Activated naive CD8-positive, alpha-beta T cell treated with anti-CD3 and anti-CD28 coated beads, Interleukin-2, amount 10 ng/mL, durations not matched to agents 7 days and 5 days (primary cell): ENCODE data around the gene PRLHR. TPM values are rescaled to one million over a fixed set of nuclear protein-coding genes. Genes with fewer than 3 reads are reported as not detected.

ENCODE experiments used
- ATAC-seq: fragments of 150-1000 bp; cut with Tn5 transposase; one replicate; pipeline ENCODE4 v1.10.0; 2021; ENCODE audit warnings: low read depth, moderate library complexity
- POLR2A ChIA-PET: fragments of 350-600 bp; sonication (Branson Sonifier 250); formaldehyde crosslinking; loops from one replicate; lab custom pipeline; 2021; ENCODE audit warnings: antibody characterized with exemption; lab: Charles Lee
- DNase-seq: peaks from one replicate; pipeline ENCODE4 v3.0.0; 2021
- H3K27ac Mint-ChIP-seq: one replicate; pipeline ENCODE4 v1.8.0; 2022; ENCODE audit warnings: mild to moderate bottlenecking, mixed read lengths
- H3K27me3 Mint-ChIP-seq: one replicate; pipeline ENCODE4 v1.8.0; 2022; ENCODE audit warnings: mild to moderate bottlenecking, moderate library complexity, mixed read lengths
- H3K36me3 Mint-ChIP-seq: one replicate; pipeline ENCODE4 v1.8.0; 2021; ENCODE audit warnings: mild to moderate bottlenecking, mixed read lengths
- H3K4me1 Mint-ChIP-seq: one replicate; pipeline ENCODE4 v1.8.0; 2021; ENCODE audit warnings: mixed read lengths
- H3K4me3 Mint-ChIP-seq: one replicate; pipeline ENCODE4 v1.8.0; 2022; ENCODE audit warnings: mild to moderate bottlenecking, moderate library complexity, mixed read lengths
- H3K9me3 Mint-ChIP-seq: one replicate; pipeline ENCODE4 v1.8.0; 2021; ENCODE audit warnings: mixed read lengths
- total RNA-seq, 2 experiments: library from RNA; stranded (reverse); gene quantifications; one replicate each; pipeline ENCODE4 v1.2.3, GENCODE V29; 2021

The PRLHR gene
- total RNA-seq, 2 experiments from 2014 or later: not detected

- POLR2A ChIA-PET: no interaction called here
- Mint-ChIP-seq H3K4me1 (no peaks in the 10 kb centered on the region), H3K9me3 (peaks cover 5% of the 10 kb centered on the region), H3K36me3 (no peaks in the 10 kb centered on the region), H3K27me3 (peaks cover 3% of the 10 kb centered on the region), H3K27ac (no peak overlapping the region), H3K4me3 (no peak overlapping the region)
- DNase-seq (no peak), ATAC-seq (no peak)
Measured at GRCh38 chr10:118607768-118608354, 12.4 kb upstream of the PRLHR start.

- POLR2A ChIA-PET: no interaction called here
- Mint-ChIP-seq H3K4me3 (no peak overlapping the region), H3K36me3 (no peaks in the 10 kb centered on the region), H3K27me3 (peaks cover 3% of the 10 kb centered on the region), H3K9me3 (peaks cover 5% of the 10 kb centered on the region), H3K4me1 (no peaks in the 10 kb centered on the region), H3K27ac (no peak overlapping the region)
- DNase-seq (no peak), ATAC-seq (no peak)
Measured at GRCh38 chr10:118605694-118606093, 10.2 kb upstream of the PRLHR start.

GRCh38 chr10:118596426-118597124, 1.1 kb upstream of the PRLHR start:
- Mint-ChIP-seq H3K4me3 (no peak overlapping the region), H3K4me1 (peaks cover 6% of the 10 kb centered on the region), H3K36me3 (peaks cover 3% of the 10 kb centered on the region), H3K27ac (no peak overlapping the region), H3K27me3 (peaks cover 57% of the 10 kb centered on the region), H3K9me3 (no peaks in the 10 kb centered on the region)
- no peak for DNase-seq
- ATAC-seq: no peak
- POLR2A ChIA-PET: no interaction called here

- no peak overlapping the region for H3K4me3 Mint-ChIP-seq
- H3K27ac Mint-ChIP-seq: no peak overlapping the region
- H3K4me1 Mint-ChIP-seq: peaks cover 6% of the 10 kb centered on the region
- ATAC-seq: no peak
- no peaks in the 10 kb centered on the region for H3K9me3 Mint-ChIP-seq
- peaks cover 3% of the 10 kb centered on the region for H3K36me3 Mint-ChIP-seq
- no peak for DNase-seq
- H3K27me3 Mint-ChIP-seq: peaks cover 63% of the 10 kb centered on the region
- POLR2A ChIA-PET: no interaction called here
Measured at GRCh38 chr10:118595064-118595420, 406 bp downstream of the PRLHR start.

- peak; percentile 63 for ATAC-seq
- peaks cover 3% of the 10 kb centered on the region for H3K36me3 Mint-ChIP-seq
- no peak overlapping the region for H3K4me3 Mint-ChIP-seq
- H3K4me1 Mint-ChIP-seq: peaks cover 6% of the 10 kb centered on the region
- POLR2A ChIA-PET: no interaction called here
- no peaks in the 10 kb centered on the region for H3K9me3 Mint-ChIP-seq
- H3K27ac Mint-ChIP-seq: no peak overlapping the region
- DNase-seq: peak; percentile 61
- peaks cover 64% of the 10 kb centered on the region for H3K27me3 Mint-ChIP-seq
Measured at GRCh38 chr10:118594392-118595063, 920 bp downstream of the PRLHR start.

GRCh38 chr10:118592675-118593330, 2.6 kb downstream of the PRLHR start:
- POLR2A ChIA-PET: no interaction called here
- no peak for DNase-seq
- Mint-ChIP-seq H3K36me3 (peaks cover 3% of the 10 kb centered on the region), H3K4me1 (peaks cover 6% of the 10 kb centered on the region), H3K4me3 (no peak overlapping the region), H3K27me3 (peaks cover 58% of the 10 kb centered on the region), H3K9me3 (no peaks in the 10 kb centered on the region), H3K27ac (no peak overlapping the region)
- ATAC-seq: no peak

- H3K27ac Mint-ChIP-seq: no peak overlapping the region
- peaks cover 3% of the 10 kb centered on the region for H3K36me3 Mint-ChIP-seq
- ATAC-seq (no peak), DNase-seq (no peak)
- peaks cover 3% of the 10 kb centered on the region for H3K4me1 Mint-ChIP-seq
- H3K4me3 Mint-ChIP-seq: no peak overlapping the region
- H3K27me3 Mint-ChIP-seq: peaks cover 34% of the 10 kb centered on the region
- no peaks in the 10 kb centered on the region for H3K9me3 Mint-ChIP-seq
- POLR2A ChIA-PET: no interaction called here
Measured at GRCh38 chr10:118590334-118590733, 5.1 kb downstream of the PRLHR start.

- Mint-ChIP-seq H3K36me3 (no peaks in the 10 kb centered on the region), H3K9me3 (no peaks in the 10 kb centered on the region), H3K27ac (no peak overlapping the region), H3K4me1 (no peaks in the 10 kb centered on the region), H3K27me3 (peaks cover 14% of the 10 kb centered on the region), H3K4me3 (no peak overlapping the region)
- DNase-seq (no peak), ATAC-seq (no peak)
- POLR2A ChIA-PET: no interaction called here
Measured at GRCh38 chr10:118587881-118588651, 7.4 kb downstream of the PRLHR start.

GRCh38 chr10:118586911-118587310, 8.5 kb downstream of the PRLHR start:
- Mint-ChIP-seq H3K4me3 (no peak overlapping the region), H3K27ac (no peak overlapping the region), H3K27me3 (peaks cover 10% of the 10 kb centered on the region), H3K9me3 (no peaks in the 10 kb centered on the region), H3K36me3 (no peaks in the 10 kb centered on the region), H3K4me1 (no peaks in the 10 kb centered on the region)
- no peak for DNase-seq
- POLR2A ChIA-PET: no interaction called here
- no peak for ATAC-seq

GRCh38 chr10:118585794-118586193, 9.7 kb downstream of the PRLHR start:
- DNase-seq (no peak), ATAC-seq (no peak)
- peaks cover 4% of the 10 kb centered on the region for H3K27me3 Mint-ChIP-seq
- H3K4me3 Mint-ChIP-seq: no peak overlapping the region
- POLR2A ChIA-PET: no interaction called here
- no peaks in the 10 kb centered on the region for H3K9me3 Mint-ChIP-seq
- no peaks in the 10 kb centered on the region for H3K36me3 Mint-ChIP-seq
- no peak overlapping the region for H3K27ac Mint-ChIP-seq
- H3K4me1 Mint-ChIP-seq: no peaks in the 10 kb centered on the region

- POLR2A ChIA-PET: no interaction called here
- no peak for ATAC-seq
- no peaks in the 10 kb centered on the region for H3K36me3 Mint-ChIP-seq
Measured at GRCh38 chr10:118585234-118585633, 10.2 kb downstream of the PRLHR start.

GRCh38 chr10:118584181-118584954, 11.1 kb downstream of the PRLHR start:
- POLR2A ChIA-PET: no interaction called here
- Mint-ChIP-seq H3K4me1 (no peaks in the 10 kb centered on the region), H3K4me3 (no peak overlapping the region), H3K36me3 (no peaks in the 10 kb centered on the region), H3K27me3 (no peaks in the 10 kb centered on the region), H3K27ac (no peak overlapping the region), H3K9me3 (no peaks in the 10 kb centered on the region)
- no peak for DNase-seq
- no peak for ATAC-seq

More at GRCh38 chr10:118585234-118585633, 10.2 kb downstream of the PRLHR start:
- Mint-ChIP-seq H3K27ac (no peak overlapping the region), H3K4me3 (no peak overlapping the region), H3K4me1 (no peaks in the 10 kb centered on the region), H3K27me3 (peaks cover 4% of the 10 kb centered on the region), H3K9me3 (no peaks in the 10 kb centered on the region)
- DNase-seq: no peak
